T-cell (primary cell): ENCODE results near the gene NPAS3. TPM values are rescaled to one million over a fixed set of nuclear protein-coding genes. Genes with fewer than 3 reads are reported as not detected.

ENCODE experiments used
- ATAC-seq, 4 experiments: fragments of 200-7000 bp in 3 of 4; fragments of 150-1000 bp in 1 of 4; cut with Tn5 transposase; replicated peaks in 1 of 4; 1 replicate in 3 of 4; 2 replicates in 1 of 4; pipeline ENCODE4 v1.10.0; 2021; ENCODE audit warnings: moderate library complexity in 3 of 4, mild to moderate bottlenecking in 2 of 4, moderate number of reproducible peaks in 1 of 4
- CTCF ChIA-PET, 2 donors: fragments of 300-600 bp; sonication (Branson Sonifier 250); formaldehyde crosslinking; loops; one replicate each; lab custom pipeline; 2022; ENCODE audit warnings: antibody characterized with exemption in 2 of 2; lab: Charles Lee
- POLR2A ChIA-PET, 2 donors: fragments of 300-600 bp; sonication (Branson Sonifier 250); formaldehyde crosslinking; loops; one replicate each; lab custom pipeline; 2022; ENCODE audit warnings: antibody characterized with exemption in 2 of 2; lab: Charles Lee
- DNase-seq, 35 experiments: peaks; one replicate each; pipeline versions ENCODE4 v3.0.0 to v3.0.0-alpha.2; 2013 to 2023
- H3K27ac ChIP-seq: one replicate; pipeline ENCODE4 v1.5.1; 2013; ENCODE audit warnings: low read length
- H3K27me3 ChIP-seq, 2 experiments: replicated peaks in 1 of 2; 1 replicate in 1 of 2; 2 replicates in 1 of 2; pipeline versions ENCODE4 v1.6.1 to v1.7.0; 2013; ENCODE audit warnings: low read length in 1 of 2, mixed read lengths in 1 of 2; ENCODE audit not compliant: control insufficient read depth in 2 of 2, insufficient read depth in 2 of 2; ENCODE audit errors: extremely low read depth in 1 of 2
- H3K36me3 ChIP-seq, 2 donors: 1 replicate in 1 of 2; 2 replicates in 1 of 2; pipeline versions ENCODE4 v1.6.1 to v1.7.0; 2013; ENCODE audit warnings: low read length in 1 of 2; ENCODE audit not compliant: control insufficient read depth in 2 of 2, insufficient read depth in 1 of 2; ENCODE audit errors: extremely low read depth in 1 of 2
- H3K4me1 ChIP-seq, 2 experiments: 1 replicate in 1 of 2; 2 replicates in 1 of 2; pipeline versions ENCODE4 v1.6.1 to v1.7.0; 2013; ENCODE audit warnings: low read length in 2 of 2, mixed read lengths in 1 of 2; ENCODE audit not compliant: insufficient read depth in 2 of 2, control insufficient read depth in 1 of 2; ENCODE audit errors: extremely low read depth in 1 of 2
- H3K4me3 ChIP-seq, 2 donors: 1 replicate in 1 of 2; 2 replicates in 1 of 2; pipeline versions ENCODE4 v1.5.1 to v1.7.0; 2013; ENCODE audit warnings: mild to moderate bottlenecking in 2 of 2, low read length in 1 of 2, moderate library complexity in 1 of 2; ENCODE audit not compliant: control insufficient read depth in 1 of 2; ENCODE audit errors: extremely low read depth in 1 of 2
- H3K9me3 ChIP-seq: 2 replicates; pipeline ENCODE4 v1.7.0; 2013
- H3K27ac Mint-ChIP-seq, 2 donors: one replicate each; pipeline ENCODE4 v1.8.0; 2020 to 2021; ENCODE audit warnings: mild to moderate bottlenecking in 2 of 2, mixed read lengths in 2 of 2
- H3K27me3 Mint-ChIP-seq, 2 donors: one replicate each; pipeline ENCODE4 v1.8.0; 2021 to 2022; ENCODE audit warnings: mixed read lengths in 2 of 2
- H3K36me3 Mint-ChIP-seq: one replicate; pipeline ENCODE4 v1.8.0; 2021; ENCODE audit warnings: mixed read lengths
- H3K4me1 Mint-ChIP-seq, 3 donors: one replicate each; pipeline ENCODE4 v1.8.0; 2020 to 2022; ENCODE audit warnings: mixed read lengths in 3 of 3, mild to moderate bottlenecking in 1 of 3
- H3K4me3 Mint-ChIP-seq, 3 donors: one replicate each; pipeline ENCODE4 v1.8.0; 2020 to 2022; ENCODE audit warnings: mild to moderate bottlenecking in 3 of 3, mixed read lengths in 3 of 3, moderate library complexity in 3 of 3
- H3K9me3 Mint-ChIP-seq, 3 donors: one replicate each; pipeline ENCODE4 v1.8.0; 2020 to 2022; ENCODE audit warnings: mixed read lengths in 3 of 3
- WGBS: methylation state at CpG from one replicate; pipeline ENCODE4 v1.1.5; 2013; ENCODE audit warnings: missing lambda C conversion rate; ENCODE audit not compliant: insufficient coverage; 5-methylcytosine and 5-hydroxymethylcytosine counted together
- total RNA-seq, 35 experiments: library from RNA in 6 of 35; stranded (reverse) in 6 of 35; fragments of 120-200 nt in 1 of 35; gene quantifications; one replicate each; pipeline versions ENCODE4 v1.2.1 to v1.2.4 and lab custom pipeline; 2013 to 2026

Gene NPAS3
- total RNA-seq, 5 donors from 2014 or later (not counting 1 experiment from before 2014, with no cell fraction given): 0.10 TPM; not detected in 4

DNA sequence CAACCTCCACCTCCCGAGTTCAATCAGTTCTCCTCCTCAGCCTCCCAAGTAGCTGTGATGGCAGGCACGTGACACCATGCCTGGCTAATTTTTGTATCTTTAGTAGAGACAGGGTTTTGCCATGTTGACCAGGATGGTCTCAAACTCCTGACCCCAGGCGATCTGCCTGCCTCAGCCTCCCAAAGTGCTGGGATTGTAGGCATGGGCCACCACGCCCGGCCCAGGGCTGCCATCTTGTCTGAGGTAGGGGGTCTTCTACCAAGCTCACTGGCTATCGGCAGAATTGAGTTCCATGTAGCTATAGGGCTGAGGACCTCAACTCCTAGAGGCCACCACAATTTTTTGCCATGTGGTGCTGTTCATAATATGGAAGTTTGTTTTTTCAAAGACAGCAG is 896.6 kb downstream of the NPAS3 start:
- DNase-seq: no peak
- WGBS: 83% methylated on average over 3 of the region's 6 CpGs
- Mint-ChIP-seq H3K9me3 (peaks cover 0 to 2% (median 0%) of the 10 kb centered on the region in 3 donors), H3K27me3 (no peaks in the 10 kb centered on the region), H3K4me3 (no peak overlapping the region), H3K4me1 (peaks cover 6 to 8% (median 7%) of the 10 kb centered on the region in 3 donors), H3K36me3 (no peaks in the 10 kb centered on the region), H3K27ac (no peak overlapping the region)
- ChIA-PET POLR2A (no interaction called here), CTCF (interaction anchor here in 1 of 2 donors (1.4 to 2.0 kb wide), 2 partner anchors 263 to 265 kb away, joined by 4 to 6 read pairs; no protein-coding TSS in a partner anchor)
- Histone ChIP-seq H3K4me3 (no peak overlapping the region), H3K4me1 (no peaks in the 10 kb centered on the region), H3K36me3 (no peaks in the 10 kb centered on the region), H3K27me3 (peaks cover 0 to 2% of the 10 kb centered on the region in 2 experiments), H3K27ac (no peak overlapping the region), H3K9me3 (no peaks in the 10 kb centered on the region)
- no peak for ATAC-seq

DNA sequence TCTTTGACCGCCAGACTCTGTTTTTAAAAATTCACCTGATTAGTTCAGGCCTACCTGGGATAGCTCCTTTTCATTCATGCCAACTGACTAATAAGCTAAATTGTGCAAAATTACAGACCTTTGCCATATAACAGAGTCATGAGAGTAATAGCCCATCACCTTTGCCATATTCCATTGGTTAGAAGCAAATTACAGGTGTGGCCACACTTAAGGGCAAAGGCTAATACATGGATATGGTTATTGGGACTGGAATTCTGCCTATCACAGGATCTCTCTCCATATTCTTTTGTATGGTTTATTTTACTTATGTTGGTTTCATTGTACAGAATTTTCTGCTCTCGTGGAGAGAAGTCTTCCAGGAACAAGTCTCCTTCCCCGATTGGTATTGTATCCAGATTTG is 897.0 kb downstream of the NPAS3 start:
- Histone ChIP-seq H3K36me3 (no peaks in the 10 kb centered on the region), H3K4me1 (no peaks in the 10 kb centered on the region), H3K4me3 (no peak overlapping the region), H3K9me3 (no peaks in the 10 kb centered on the region), H3K27ac (no peak overlapping the region), H3K27me3 (peaks cover 0 to 2% of the 10 kb centered on the region in 2 experiments)
- peaks cover 6 to 8% (median 7%) of the 10 kb centered on the region in 3 donors for H3K4me1 Mint-ChIP-seq
- no peak overlapping the region for H3K27ac Mint-ChIP-seq
- DNase-seq: no peak
- WGBS: no CpG with 5 or more reads among the region's 3 CpGs
- no peak overlapping the region for H3K4me3 Mint-ChIP-seq
- peaks cover 0 to 2% (median 0%) of the 10 kb centered on the region in 3 donors for H3K9me3 Mint-ChIP-seq
- ChIA-PET POLR2A (no interaction called here), CTCF (interaction anchor here in 1 of 2 donors (2.0 kb wide), 1 partner anchor 263 kb away, joined by 6 read pairs; no protein-coding TSS in a partner anchor)
- no peaks in the 10 kb centered on the region for H3K36me3 Mint-ChIP-seq
- ATAC-seq: no peak
- no peaks in the 10 kb centered on the region for H3K27me3 Mint-ChIP-seq

DNA sequence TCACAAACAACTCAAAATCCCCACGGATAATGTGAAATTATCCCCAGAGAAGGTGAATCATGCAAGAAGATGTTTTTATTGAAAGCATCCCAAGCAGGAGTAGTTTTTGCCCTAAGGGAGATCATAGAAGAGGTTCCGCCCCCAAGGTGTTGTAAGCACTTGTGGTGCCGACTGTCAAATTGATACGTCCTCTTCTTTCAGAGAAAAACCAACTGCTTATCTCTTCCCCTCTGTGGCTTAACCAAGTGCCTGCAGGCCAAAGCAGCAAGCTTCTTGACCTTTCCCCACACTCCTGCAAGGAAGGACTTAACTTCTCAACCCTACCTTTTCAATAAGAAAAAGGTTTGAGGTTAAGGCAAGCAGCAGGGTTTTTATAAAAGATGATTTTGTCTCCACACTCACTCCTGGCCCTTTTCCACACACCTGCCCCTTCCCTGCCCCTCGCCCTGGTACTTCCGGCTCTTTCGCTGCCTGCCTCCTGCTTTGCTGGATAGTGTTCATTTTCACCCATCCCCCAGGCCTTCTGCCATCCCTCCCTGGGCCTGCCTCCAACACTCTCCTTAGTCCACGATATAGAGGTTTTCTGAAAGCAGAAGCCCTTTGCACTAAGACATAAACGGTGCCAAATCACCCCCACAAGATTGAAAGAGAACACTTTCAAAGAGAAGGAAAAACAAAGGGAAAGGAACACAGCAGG is 897.7 kb downstream of the NPAS3 start:
- H3K36me3 ChIP-seq: no peaks in the 10 kb centered on the region
- no peak for ATAC-seq

DNA sequence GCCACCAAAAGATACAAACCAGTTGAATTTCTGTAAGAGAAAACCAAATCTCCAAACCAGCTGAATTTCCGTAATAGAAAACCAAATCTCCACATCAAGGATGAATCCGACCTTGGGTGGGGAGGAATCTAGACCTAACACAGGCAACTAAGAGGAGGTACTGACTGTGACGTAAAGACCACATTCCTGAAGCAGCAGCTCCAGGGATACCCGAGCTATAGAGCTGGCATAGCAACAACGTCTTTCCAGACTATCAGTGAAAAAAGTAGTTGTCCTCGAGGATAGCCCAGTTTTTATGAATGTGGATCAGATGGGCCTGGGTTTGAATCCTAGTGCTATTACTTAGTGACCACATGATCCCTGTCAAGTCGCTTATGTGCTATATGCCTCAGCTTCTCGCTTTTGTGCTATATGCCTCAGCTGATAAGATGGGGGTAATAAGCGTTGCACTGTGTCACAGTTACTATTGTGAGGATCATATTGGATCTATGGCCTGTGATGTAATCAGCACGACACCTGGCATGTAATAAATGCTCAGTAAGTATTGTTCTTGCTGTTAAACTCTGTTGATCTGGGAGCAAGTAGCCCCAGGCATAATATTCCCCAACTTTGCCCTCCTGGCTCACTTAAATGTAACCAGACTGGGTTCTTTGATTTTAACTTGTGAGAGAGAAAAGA is 898.4 kb downstream of the NPAS3 start:
- peaks cover 0 to 5% of the 10 kb centered on the region in 2 experiments for H3K27me3 ChIP-seq
- H3K4me3 ChIP-seq: no peak overlapping the region
- H3K27ac ChIP-seq: no peak overlapping the region
- 86% methylated on average over 5 of the region's 10 CpGs for WGBS
- CTCF ChIA-PET: no interaction called here
- H3K27ac Mint-ChIP-seq: no peak overlapping the region
- H3K9me3 ChIP-seq: no peaks in the 10 kb centered on the region
- no peaks in the 10 kb centered on the region for H3K36me3 ChIP-seq
- no peaks in the 10 kb centered on the region for H3K4me1 ChIP-seq
- no peak for DNase-seq
- ATAC-seq: no peak
- H3K27me3 Mint-ChIP-seq: no peaks in the 10 kb centered on the region
- no peak overlapping the region for H3K4me3 Mint-ChIP-seq
- H3K4me1 Mint-ChIP-seq: peaks cover 6 to 8% (median 7%) of the 10 kb centered on the region in 3 donors
- POLR2A ChIA-PET: no interaction called here
- H3K36me3 Mint-ChIP-seq: no peaks in the 10 kb centered on the region
- H3K9me3 Mint-ChIP-seq: peaks cover 0 to 1% (median 0%) of the 10 kb centered on the region in 3 donors

More for the DNA sequence above, 897.7 kb downstream of the NPAS3 start:
- no peaks in the 10 kb centered on the region for H3K27me3 Mint-ChIP-seq
- Histone ChIP-seq H3K27ac (no peak overlapping the region), H3K27me3 (peaks cover 0 to 2% of the 10 kb centered on the region in 2 experiments), H3K9me3 (no peaks in the 10 kb centered on the region), H3K4me3 (no peak overlapping the region), H3K4me1 (no peaks in the 10 kb centered on the region)
- no peaks in the 10 kb centered on the region for H3K36me3 Mint-ChIP-seq
- CTCF ChIA-PET: no interaction called here
- H3K4me3 Mint-ChIP-seq: no peak overlapping the region
- 20% methylated on average over 1 of the region's 9 CpGs for WGBS
- peaks cover 0 to 2% (median 0%) of the 10 kb centered on the region in 3 donors for H3K9me3 Mint-ChIP-seq
- DNase-seq: no peak
- POLR2A ChIA-PET: no interaction called here
- no peak overlapping the region for H3K27ac Mint-ChIP-seq
- H3K4me1 Mint-ChIP-seq: peaks cover 6 to 8% (median 7%) of the 10 kb centered on the region in 3 donors

DNA sequence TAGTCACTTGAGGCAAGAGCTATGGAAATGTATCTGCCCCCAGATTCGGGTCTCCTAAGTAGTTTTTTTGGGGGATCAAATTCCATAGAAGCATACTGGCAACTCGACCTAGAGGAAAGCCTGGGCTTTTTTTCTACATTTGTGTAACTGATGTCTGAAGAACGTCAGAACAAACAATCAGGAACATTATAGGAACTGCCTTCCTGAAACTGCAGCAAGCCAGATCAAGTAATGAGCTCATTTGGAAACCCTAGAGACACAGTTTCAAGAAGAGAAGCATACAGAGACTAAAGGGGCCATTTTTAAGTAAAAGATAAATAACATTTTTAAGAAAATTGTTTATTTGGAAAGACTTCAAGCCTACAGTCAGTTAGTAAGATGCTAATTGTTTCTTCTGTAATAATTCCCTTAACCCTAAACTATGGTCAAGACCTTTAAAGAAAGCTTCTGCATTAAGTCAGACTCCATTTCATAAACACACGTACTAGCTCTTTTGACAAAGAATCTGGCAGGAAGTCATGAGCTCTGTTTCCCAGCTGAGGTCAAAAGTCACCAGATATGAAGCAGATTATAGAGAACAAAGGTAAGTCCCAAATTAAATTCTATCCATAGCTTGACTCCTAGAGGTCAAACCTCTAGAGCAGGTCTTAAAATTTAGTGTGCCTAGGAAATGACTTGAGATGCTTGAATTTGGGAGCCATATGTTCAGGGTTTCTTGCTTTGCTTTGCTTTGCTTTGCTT is 899.4 kb downstream of the NPAS3 start:
- H3K27ac ChIP-seq: no peak overlapping the region
- Mint-ChIP-seq H3K27me3 (no peaks in the 10 kb centered on the region), H3K9me3 (no peaks in the 10 kb centered on the region), H3K27ac (no peak overlapping the region), H3K36me3 (no peaks in the 10 kb centered on the region), H3K4me3 (no peak overlapping the region), H3K4me1 (peaks cover 6 to 8% (median 7%) of the 10 kb centered on the region in 3 donors)
- CTCF ChIA-PET: interaction anchor here (0.8 to 1.6 kb wide), 3 partner anchors 10 to 390 kb away, joined by 3 to 7 read pairs (median 4); no protein-coding TSS in a partner anchor
- WGBS: 72% methylated on average over 2 of the region's 4 CpGs
- no peak for DNase-seq
- peaks cover 0 to 5% of the 10 kb centered on the region in 2 experiments for H3K27me3 ChIP-seq
- H3K4me3 ChIP-seq: no peak overlapping the region
- H3K4me1 ChIP-seq: no peaks in the 10 kb centered on the region
- no peaks in the 10 kb centered on the region for H3K9me3 ChIP-seq
- ATAC-seq: no peak
- H3K36me3 ChIP-seq: no peaks in the 10 kb centered on the region
- POLR2A ChIA-PET: interaction anchor here in 1 of 2 donors (0.6 kb wide), 1 partner anchor 8 kb away, joined by 3 read pairs; no protein-coding TSS in a partner anchor
